CD4-positive, alpha-beta T cell treated with Interleukin-12 subunit alpha and Interleukin-12 subunit beta, for 1 hour (primary cell): Measurements from ENCODE around the gene DCXR.

Source experiments
- DNase-seq: peaks from one replicate; pipeline ENCODE4 v3.0.0-alpha.2; 2020

DCXR gene

DNA sequence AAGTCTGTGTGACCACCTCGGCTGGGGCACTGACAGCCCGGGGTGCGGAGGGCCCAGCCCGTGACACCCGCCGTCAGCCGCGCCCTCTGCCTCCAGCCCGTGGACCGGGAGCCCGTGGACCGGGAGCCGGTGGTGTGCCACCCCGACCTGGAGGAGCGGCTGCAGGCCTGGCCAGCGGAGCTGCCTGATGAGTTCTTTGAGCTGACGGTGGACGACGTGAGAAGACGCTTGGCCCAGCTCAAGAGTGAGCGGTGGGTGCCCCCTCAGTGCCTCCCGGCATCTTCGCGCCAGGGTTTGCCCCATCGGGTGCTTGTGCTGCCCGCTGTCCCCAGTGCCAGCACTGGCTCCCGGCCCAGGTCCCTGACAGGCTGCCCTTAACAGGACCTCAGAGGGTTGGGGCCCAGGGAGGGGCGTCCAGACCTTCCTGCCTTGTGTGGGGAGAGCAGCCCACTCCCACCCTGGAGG is 28.5 kb downstream of the DCXR start:
- no peak for DNase-seq

DNA sequence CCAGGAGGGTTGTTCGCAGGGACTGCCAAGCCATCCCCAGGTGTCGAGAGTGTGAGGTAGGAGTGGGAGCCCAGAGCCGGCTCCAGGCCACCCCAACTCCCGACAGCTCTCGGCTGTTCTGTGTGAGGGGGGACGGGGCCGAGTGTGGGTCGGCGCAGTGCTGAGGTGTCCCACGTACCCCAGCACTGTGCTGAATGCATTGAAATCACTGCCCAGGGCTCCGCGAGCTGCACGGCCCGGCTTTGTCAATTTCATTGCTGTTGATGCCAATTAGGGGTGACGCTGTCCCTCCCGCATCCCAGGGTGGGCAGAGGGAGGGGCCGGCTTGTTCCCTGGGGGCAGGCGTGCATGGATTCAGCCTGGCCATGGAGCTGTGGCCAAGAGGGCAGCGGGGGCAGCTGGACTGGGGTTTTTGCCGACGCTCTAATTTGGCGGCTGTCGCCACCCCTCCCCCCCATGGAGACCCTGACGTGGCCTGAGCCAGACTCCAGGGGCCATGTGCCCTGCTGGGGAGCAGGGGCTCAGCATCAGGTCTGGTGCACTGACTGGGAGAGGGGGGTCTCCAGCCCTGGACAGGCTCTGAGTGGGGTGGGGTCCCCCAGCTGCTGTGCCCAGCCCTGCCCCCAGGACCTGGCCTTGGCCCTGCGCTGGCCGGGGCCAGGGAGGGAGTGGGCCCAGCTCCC is 29.1 kb downstream of the DCXR start:
- no peak for DNase-seq

DNA sequence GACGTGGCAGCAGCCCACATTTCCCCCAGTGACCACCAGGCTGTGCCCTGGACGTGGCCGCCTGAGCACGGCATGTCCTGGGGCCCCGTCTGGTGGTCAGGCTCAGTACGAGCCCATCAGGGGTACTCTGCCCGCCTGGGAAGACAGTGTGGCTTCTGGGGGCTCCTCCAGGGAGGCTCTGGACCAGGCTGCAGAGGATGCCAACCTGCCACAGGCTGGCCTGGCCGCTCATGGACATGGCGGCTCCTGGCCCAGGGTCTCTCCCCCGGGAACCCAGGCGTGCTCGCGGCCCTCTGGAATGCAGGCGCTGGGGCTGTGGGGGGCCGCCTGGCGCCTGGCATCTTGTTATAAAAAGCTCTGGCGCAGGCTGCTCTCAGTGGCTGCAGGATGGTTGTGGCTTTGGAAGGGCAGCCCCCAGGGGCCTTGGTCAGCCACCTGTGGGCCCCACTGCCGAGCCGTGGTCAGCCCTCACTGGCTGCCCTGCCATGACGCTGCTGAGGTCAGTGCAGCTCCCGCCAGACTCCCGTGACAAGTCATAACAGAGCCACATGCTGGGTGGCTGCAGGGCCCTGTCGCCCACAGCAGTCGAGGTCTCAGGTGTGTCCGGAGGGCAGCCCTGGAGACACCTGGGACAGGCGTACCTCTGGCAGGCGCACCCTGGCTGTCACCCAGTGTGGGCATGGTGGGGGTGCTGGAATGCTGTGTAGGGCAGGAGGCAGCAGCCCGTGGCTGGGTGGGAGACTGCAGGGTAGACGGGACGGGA is 29.8 kb downstream of the DCXR start:
- no peak for DNase-seq

DNA sequence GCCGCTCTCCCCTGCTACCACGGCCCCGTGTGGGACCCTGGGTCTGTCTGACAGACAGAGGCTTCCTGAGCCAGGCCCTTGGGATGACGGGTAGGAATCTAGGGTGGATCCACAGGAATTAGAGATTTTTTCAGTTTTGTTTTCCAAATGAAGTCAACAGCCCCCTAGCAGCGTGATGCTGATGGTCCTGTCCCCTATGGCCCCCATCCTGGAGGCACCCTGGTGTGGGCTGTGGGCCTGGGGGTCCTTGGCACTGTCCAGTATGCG is 30.3 kb downstream of the DCXR start:
- DNase-seq, result no peak

- DNase-seq, result no peak
Measured at GRCh38 chr17:82006468-82007227, 30.8 kb downstream of the DCXR start.

DNA sequence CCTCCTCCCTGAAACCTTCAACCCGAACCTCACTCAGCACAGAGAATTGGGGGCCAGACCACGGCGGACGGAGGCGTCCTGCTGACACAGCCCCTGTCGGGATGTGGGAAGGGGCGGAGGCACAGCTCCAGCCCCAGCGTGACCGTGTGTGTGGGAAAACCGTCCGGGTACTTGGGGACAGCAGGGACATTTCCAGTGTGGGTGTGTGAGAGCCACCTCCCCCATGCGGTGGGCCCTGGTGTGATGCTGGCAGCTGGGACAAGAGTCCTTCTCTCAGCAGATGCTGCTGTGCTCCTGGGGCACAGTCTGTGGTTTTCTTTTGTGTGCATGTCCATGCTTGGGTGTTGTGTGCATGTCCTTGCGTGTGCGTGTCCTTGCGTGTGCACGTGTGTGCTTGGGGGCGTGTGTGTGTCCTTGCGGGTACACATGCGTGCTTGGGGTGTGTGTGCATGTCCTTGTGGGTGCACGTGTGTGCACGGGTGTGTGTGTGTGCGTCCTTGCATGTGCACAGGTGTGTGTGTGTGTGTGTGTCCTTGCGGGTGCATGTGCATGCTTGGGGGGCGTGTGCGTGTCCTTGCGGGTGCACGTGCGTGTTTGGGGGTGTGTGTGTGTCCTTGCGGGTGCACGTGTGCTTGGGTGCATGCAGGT is 31.7 kb downstream of the DCXR start:
- no peak for DNase-seq

DNA sequence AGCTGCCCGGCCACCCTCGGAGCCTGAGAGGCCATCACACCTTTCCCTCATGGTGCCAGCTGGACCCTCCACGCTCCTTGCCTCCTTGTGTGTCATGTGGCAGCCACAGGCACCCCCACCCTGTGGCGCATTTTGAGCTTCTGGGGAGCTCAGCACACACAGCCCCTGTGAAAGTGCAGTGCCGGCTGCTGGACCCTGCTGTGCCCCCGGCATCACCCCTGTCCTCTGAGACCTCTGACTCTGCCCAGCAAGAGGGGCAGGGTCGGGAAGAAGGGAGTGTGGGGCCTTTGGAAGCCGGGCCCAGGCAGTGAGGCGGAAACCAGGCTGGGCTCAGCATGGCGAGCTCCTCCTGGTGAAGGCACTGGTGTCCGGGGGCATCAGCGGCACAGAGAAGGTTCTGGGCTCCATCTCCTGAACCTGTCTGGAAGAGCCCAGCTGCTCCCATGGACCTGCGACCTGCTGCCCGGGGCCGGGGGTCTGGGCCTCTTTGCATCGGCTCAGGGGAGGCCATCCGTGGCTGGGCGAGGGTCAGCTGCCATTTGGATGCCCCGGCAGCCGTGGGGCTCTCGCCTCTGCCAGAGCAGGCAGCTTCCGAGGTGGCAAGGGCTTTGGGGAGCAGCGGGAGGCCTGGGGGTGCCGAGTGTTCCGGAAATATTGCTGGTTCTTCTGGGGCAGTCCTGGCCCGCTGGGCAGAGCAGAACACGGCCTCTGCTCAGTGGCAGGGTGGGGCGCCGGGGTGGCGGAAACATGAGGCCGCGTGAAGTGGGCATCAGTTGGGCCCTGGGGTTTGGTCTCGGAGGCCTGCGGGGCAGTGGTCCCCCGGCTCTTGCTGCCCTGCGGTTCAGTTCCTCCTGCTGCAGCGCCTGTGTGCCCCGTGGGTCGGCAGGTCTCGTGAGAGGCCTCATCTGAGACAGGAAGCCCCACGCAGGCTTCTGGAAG is 32.7 kb downstream of the DCXR start:
- DNase-seq, result no peak

GRCh38 chr17:82003411-82004381 is 33.8 kb downstream of the DCXR start:
- no peak for DNase-seq

DNA sequence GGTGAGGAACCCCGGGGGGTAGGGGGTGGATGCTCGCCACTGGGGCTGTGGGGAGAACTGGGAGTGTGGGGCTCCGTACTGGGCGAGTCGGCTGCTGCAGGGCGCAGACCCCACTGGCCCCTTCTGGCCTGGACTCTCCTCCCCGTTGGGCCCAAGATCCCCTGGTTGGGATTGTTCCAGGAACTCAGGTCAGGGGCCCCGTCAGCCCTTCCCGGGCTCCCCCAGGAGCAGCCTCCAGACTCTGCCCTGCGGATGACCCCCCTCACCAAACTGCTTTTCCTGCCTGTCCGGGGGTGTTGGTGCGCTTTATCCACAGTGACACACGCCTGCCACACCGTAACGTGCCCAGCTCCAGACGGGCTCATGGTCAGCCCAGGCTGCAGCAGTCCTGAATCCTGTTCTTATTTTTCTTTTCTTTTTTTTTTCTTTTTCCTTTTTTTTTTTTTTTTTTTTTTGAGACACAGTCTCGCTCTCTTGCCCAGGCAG is 35.9 kb downstream of the DCXR start:
- DNase-seq, result no peak

- DNase-seq, result no peak
Measured at GRCh38 chr17:82000803-82001570, 36.5 kb downstream of the DCXR start.

- no peak for DNase-seq
Measured at GRCh38 chr17:81999976-82000802, 37.3 kb downstream of the DCXR start.

- DNase-seq, result no peak
Measured at GRCh38 chr17:81999587-81999975, 37.9 kb downstream of the DCXR start.

GRCh38 chr17:81998691-81999438 is 38.6 kb downstream of the DCXR start:
- no peak for DNase-seq

DNA sequence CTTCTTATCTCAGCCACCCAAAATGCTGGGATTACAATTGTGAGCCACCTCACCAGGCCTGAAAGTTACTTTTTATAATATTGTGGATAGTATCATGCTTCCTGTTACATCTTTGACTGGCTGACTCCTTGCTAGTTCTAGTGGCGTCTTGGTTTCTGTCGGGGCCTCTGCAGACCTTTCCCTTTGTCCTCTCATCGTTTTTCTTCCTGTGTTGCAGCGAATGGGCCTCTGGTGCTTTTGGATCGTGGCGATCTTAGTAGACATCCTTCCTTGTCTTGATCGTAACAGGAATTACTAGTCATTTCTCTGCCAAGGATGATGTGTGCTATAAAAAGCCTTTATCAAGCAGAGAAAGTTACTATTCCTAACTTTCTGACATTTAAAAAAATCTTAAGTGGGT is 39.3 kb downstream of the DCXR start:
- no peak for DNase-seq

DNA sequence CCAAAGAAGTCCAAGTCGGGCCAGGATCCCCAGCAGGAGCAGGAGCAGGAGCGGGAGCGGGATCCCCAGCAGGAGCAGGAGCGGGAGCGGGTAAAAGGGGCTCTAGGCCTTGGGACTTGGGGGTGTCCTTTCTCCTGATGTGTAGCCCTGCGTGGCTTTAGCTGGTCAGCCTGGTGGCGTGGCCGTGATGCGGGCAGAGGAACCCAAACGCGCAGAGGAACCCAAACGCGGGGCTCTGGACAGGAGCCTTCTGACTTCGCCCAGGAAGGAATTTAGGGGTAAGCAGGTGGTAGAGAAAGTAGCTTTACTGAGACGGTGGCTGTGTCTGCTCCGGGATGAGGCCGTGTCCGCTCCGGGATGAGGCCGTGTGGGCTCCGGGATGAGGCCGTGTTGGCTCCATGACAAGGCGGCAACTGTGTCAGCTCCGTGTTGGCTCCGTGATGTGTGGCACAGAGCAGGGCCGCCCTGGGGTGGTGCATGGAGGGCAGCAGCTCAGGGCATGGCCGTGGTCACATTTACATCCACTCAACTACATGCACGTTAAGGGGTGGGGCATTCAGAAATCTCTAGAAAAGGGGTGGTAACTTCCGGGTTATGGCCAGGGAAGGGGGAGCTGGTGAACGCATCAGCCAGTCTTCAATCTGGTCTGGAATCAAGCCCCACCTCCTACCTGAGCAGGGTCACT is 40.6 kb downstream of the DCXR start:
- no peak for DNase-seq

DNA sequence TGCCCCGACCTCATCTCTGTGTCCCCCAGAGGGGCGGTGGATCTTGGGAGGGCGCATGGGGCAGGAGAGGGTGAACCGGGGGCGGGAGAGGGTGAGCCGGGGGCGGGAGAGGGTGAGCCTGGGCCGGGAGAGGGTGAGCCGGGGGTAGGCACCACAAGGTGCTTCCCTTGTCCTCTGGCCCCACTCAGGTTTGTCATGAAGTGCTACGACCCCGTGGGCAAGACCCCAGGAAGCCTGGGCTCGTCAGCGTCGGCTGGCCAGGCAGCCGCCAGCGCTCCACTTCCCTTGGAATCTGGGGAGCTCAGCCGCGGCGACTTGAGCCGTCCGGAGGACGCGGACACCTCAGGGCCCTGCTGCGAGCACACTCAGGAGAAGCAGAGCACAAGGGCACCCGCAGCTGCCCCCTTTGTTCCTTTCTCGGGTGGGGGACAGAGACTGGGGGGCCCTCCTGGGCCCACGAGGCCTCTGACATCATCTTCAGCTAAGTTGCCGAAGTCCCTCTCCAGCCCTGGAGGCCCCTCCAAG is 41.2 kb downstream of the DCXR start:
- DNase-seq, result no peak

GRCh38 chr17:81995463-81996231 is 41.9 kb downstream of the DCXR start:
- DNase-seq, result no peak
